Mesenchymal stem cell (in vitro differentiated cells and primary cell): ENCODE measurements around the gene ALDH16A1.
"Not testable (repeated sequence)": the region's sequence is repeated elsewhere in the genome, so short reads cannot be mapped to it uniquely, and the experiment has no call there.

Source experiments
- DNase-seq: peaks from one replicate; pipeline ENCODE4 v3.0.0-alpha.2; 2013
- H2AFZ ChIP-seq: one replicate; pipeline ENCODE4 v1.6.1; 2013; ENCODE audit warnings: low read depth, mild to moderate bottlenecking, control low read depth, inconsistent platforms, low read length, moderate library complexity
- H2AK5ac ChIP-seq: 2 replicates; pipeline ENCODE4 v1.6.1; 2013; ENCODE audit warnings: low read length, moderate library complexity, mild to moderate bottlenecking, inconsistent platforms; ENCODE audit not compliant: severe bottlenecking
- H2BK120ac ChIP-seq: one replicate; pipeline ENCODE4 v1.6.1; 2013; ENCODE audit warnings: low read depth, mild to moderate bottlenecking, inconsistent platforms, low read length, moderate library complexity
- H2BK12ac ChIP-seq, 2 experiments: one replicate each; pipeline ENCODE4 v1.6.1; 2013; ENCODE audit warnings: inconsistent platforms in 2 of 2, low read length in 2 of 2, mild to moderate bottlenecking in 2 of 2, moderate library complexity in 2 of 2, control low read depth in 1 of 2
- H2BK15ac ChIP-seq: one replicate; pipeline ENCODE4 v1.6.1; 2013; ENCODE audit warnings: mild to moderate bottlenecking, low read depth, inconsistent platforms; ENCODE audit not compliant: poor library complexity, severe bottlenecking
- H2BK5ac ChIP-seq: 2 replicates; pipeline ENCODE4 v1.6.1; 2013; ENCODE audit warnings: low read depth, mild to moderate bottlenecking, low read length, control low read depth, inconsistent platforms; ENCODE audit not compliant: poor library complexity, severe bottlenecking
- H3K14ac ChIP-seq, 2 experiments: one replicate each; pipeline ENCODE4 v1.6.1; 2013; ENCODE audit warnings: inconsistent platforms in 2 of 2, low read length in 2 of 2, control low read depth in 1 of 2, mild to moderate bottlenecking in 1 of 2, moderate library complexity in 1 of 2
- H3K18ac ChIP-seq, 2 experiments: one replicate each; pipeline ENCODE4 v1.6.1; 2013; ENCODE audit warnings: inconsistent platforms in 2 of 2, low read length in 2 of 2, control low read depth in 1 of 2, low read depth in 1 of 2, mild to moderate bottlenecking in 1 of 2
- H3K23ac ChIP-seq, 2 experiments: one replicate each; pipeline ENCODE4 v1.6.1; 2013; ENCODE audit warnings: inconsistent platforms in 2 of 2, low read length in 2 of 2, mild to moderate bottlenecking in 2 of 2, moderate library complexity in 2 of 2, control low read depth in 1 of 2
- H3K27ac ChIP-seq: 2 replicates; pipeline ENCODE4 v1.5.1; 2013; ENCODE audit warnings: mild to moderate bottlenecking, moderate library complexity, low read length, control low read depth, inconsistent platforms; ENCODE audit not compliant: poor library complexity, severe bottlenecking
- H3K27me3 ChIP-seq, 2 experiments: 2 replicates each; pipeline versions ENCODE4 v1.6.1 to v1.7.0; 2013; ENCODE audit warnings: low read length in 2 of 2, mild to moderate bottlenecking in 2 of 2, moderate library complexity in 2 of 2, control low read depth in 1 of 2, inconsistent platforms in 1 of 2; ENCODE audit not compliant: control insufficient read depth in 1 of 2, insufficient read depth in 1 of 2
- H3K36me3 ChIP-seq, 2 experiments: 2 replicates each; pipeline versions ENCODE4 v1.6.1 to v1.7.0; 2013; ENCODE audit warnings: low read length in 2 of 2, control low read depth in 1 of 2, inconsistent platforms in 1 of 2, low read depth in 1 of 2, mild to moderate bottlenecking in 1 of 2; ENCODE audit not compliant: insufficient read depth in 2 of 2, control insufficient read depth in 1 of 2
- H3K4ac ChIP-seq, 2 experiments: one replicate each; pipeline ENCODE4 v1.6.1; 2013; ENCODE audit warnings: inconsistent platforms in 2 of 2, low read length in 2 of 2, mild to moderate bottlenecking in 2 of 2, moderate library complexity in 2 of 2, control low read depth in 1 of 2, low read depth in 1 of 2
- H3K4me1 ChIP-seq: 2 replicates; pipeline ENCODE4 v1.6.1; 2013; ENCODE audit warnings: low read depth, low read length, control low read depth; ENCODE audit not compliant: control insufficient read depth, insufficient read depth
- H3K4me2 ChIP-seq: 2 replicates; pipeline ENCODE4 v1.6.1; 2013; ENCODE audit warnings: low read length, mild to moderate bottlenecking, inconsistent platforms; ENCODE audit not compliant: poor library complexity, severe bottlenecking
- H3K4me3 ChIP-seq, 2 experiments: 2 replicates each; pipeline versions ENCODE4 v1.5.1 to v1.7.0; 2013; ENCODE audit warnings: low read length in 2 of 2, mild to moderate bottlenecking in 2 of 2, control low read depth in 1 of 2, low read depth in 1 of 2; ENCODE audit not compliant: insufficient read depth in 1 of 2
- H3K79me1 ChIP-seq: replicated peaks from 2 replicates; pipeline ENCODE4 v1.6.1; 2013; ENCODE audit warnings: mild to moderate bottlenecking, control low read depth, low read length, inconsistent platforms; ENCODE audit not compliant: poor library complexity, severe bottlenecking
- H3K9ac ChIP-seq: 2 replicates; pipeline ENCODE4 v1.7.0; 2013; ENCODE audit warnings: mild to moderate bottlenecking, low read length, moderate library complexity
- H3K9me3 ChIP-seq: 2 replicates; pipeline ENCODE4 v1.7.0; 2013; ENCODE audit warnings: mild to moderate bottlenecking, low read length; ENCODE audit not compliant: control insufficient read depth
- H4K8ac ChIP-seq: one replicate; pipeline ENCODE4 v1.6.1; 2013; ENCODE audit warnings: inconsistent platforms, mild to moderate bottlenecking, low read length, moderate library complexity
- H4K91ac ChIP-seq: one replicate; pipeline ENCODE4 v1.6.1; 2013; ENCODE audit warnings: mild to moderate bottlenecking, low read length, inconsistent platforms
- WGBS: methylation state at CpG from one replicate; pipeline ENCODE4 v1.1.7; 2013; ENCODE audit warnings: mixed read lengths; 5-methylcytosine and 5-hydroxymethylcytosine counted together

ALDH16A1 gene

DNA sequence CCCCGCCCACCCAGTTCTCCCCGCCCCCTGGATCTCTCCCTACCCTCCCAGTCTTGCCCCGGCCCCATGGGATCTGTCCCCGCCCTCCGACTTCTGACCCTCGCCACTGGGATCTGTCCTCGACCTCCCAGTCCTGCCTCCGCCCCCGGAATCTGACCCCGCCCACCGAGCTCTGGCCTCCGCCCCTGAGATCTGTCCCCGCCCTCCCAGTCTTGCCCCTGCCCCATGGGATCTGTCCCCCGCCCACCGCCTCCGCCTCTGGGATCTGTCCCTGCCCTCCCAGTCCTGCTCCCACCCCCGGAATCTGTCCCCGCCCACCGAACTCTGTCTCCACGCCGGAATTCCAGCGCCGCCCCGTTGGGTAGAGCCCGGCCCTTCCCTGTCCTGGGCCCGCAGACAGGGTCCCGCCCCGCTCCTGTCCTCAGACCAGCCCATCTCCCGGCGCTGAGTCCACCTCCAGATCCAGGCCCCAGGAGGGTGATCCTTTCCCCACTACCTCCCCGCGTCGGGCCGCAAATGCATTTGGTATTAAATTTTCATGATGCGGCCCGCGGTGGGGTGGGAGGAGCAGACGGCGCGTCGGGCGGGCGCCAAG, 10.2 kb upstream of the ALDH16A1 start:
- Histone ChIP-seq H3K9ac (peak overlapping the region; percentile 74), H3K36me3 (peaks cover 2 to 21% of the 10 kb centered on the region in 2 experiments), H2BK15ac (no peak overlapping the region), H2BK12ac (no peak overlapping the region), H3K27me3 (peaks cover 44 to 45% of the 10 kb centered on the region in 2 experiments), H3K4me1 (peaks cover 13% of the 10 kb centered on the region), H3K79me1 (peaks cover under 1% of the 10 kb centered on the region), H2AFZ (peak overlapping the region; percentile 75), H3K18ac (peak overlapping the region in 1 of 2 experiments; percentile 75), H4K91ac (peak overlapping the region; percentile 62), H4K8ac (peak overlapping the region; percentile 67), H3K27ac (no peak overlapping the region), H3K9me3 (no peaks in the 10 kb centered on the region), H3K4me2 (peak overlapping the region; percentile 92), H3K14ac (no peak overlapping the region), H3K4me3 (peak overlapping the region; percentile 59 to 80), H2AK5ac (no peak overlapping the region), H3K23ac (no peak overlapping the region), H2BK120ac (peak overlapping the region; percentile 24), H2BK5ac (no peak overlapping the region), H3K4ac (no peak overlapping the region)
- peak; percentile 92 for DNase-seq
- WGBS = under 1% methylated on average over 41 of the region's 43 CpGs

DNA sequence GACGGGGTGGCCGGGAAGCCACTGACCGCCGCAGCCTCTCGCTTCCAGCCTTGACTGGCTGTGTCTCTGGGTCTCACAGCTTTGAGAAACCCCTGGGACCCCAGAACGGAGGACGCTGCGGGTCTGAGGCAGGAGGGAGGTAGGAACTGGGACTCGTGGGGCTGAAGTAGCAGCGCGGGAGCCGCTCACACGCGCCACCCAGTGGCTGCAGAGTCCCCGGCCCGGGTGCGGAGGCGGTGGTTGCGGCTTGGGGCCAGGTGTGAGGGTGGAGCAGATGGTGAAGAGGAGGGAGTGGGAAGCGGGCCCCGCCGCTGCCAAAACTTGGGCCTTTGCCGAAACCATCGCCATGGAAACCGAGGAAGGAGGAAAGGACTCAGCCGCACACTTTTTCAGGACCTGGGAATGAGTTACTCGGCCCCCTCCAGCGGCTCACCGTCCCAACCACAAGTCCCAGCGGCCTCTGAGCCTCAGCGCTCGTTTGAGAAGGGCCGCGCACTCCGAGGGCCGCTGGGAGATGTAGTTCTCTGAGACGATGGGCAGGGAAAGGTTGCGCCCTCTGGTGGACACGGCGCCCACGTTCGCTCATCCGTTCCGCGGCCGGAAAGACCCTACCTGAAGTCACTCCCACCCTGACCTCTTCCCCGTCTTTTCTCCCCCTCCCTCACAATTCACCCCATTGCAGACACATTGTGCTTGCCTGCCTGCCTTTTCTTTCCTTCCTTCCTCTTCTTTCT, 9.5 kb upstream of the ALDH16A1 start:
- H3K23ac ChIP-seq = no peak overlapping the region
- peak overlapping the region in 1 of 2 experiments; percentile 75 for H3K18ac ChIP-seq
- H3K36me3 ChIP-seq = peaks cover 3 to 28% of the 10 kb centered on the region in 2 experiments
- H3K4me1 ChIP-seq = peaks cover 13% of the 10 kb centered on the region
- peak overlapping the region; percentile 62 for H4K91ac ChIP-seq
- H3K14ac ChIP-seq = no peak overlapping the region
- H3K27ac ChIP-seq = no peak overlapping the region
- H3K27me3 ChIP-seq = peaks cover 37 to 39% of the 10 kb centered on the region in 2 experiments
- H3K4ac ChIP-seq = no peak overlapping the region
- peak overlapping the region; percentile 92 for H3K4me2 ChIP-seq
- H2AK5ac ChIP-seq = no peak overlapping the region
- DNase-seq = peak; percentile 95
- WGBS = 0% methylated on average over 32 of the region's 47 CpGs
- peak overlapping the region; percentile 24 for H2BK120ac ChIP-seq
- H3K9ac ChIP-seq = peak overlapping the region; percentile 74
- no peaks in the 10 kb centered on the region for H3K9me3 ChIP-seq
- peak overlapping the region; percentile 59 to 80 for H3K4me3 ChIP-seq
- peak overlapping the region in 1 of 2 experiments; percentile 10 for H2BK12ac ChIP-seq
- no peak overlapping the region for H2BK15ac ChIP-seq
- no peak overlapping the region for H2BK5ac ChIP-seq
- peak overlapping the region; percentile 75 for H2AFZ ChIP-seq
- H3K79me1 ChIP-seq = peaks cover 7% of the 10 kb centered on the region
- peak overlapping the region; percentile 67 for H4K8ac ChIP-seq

DNA sequence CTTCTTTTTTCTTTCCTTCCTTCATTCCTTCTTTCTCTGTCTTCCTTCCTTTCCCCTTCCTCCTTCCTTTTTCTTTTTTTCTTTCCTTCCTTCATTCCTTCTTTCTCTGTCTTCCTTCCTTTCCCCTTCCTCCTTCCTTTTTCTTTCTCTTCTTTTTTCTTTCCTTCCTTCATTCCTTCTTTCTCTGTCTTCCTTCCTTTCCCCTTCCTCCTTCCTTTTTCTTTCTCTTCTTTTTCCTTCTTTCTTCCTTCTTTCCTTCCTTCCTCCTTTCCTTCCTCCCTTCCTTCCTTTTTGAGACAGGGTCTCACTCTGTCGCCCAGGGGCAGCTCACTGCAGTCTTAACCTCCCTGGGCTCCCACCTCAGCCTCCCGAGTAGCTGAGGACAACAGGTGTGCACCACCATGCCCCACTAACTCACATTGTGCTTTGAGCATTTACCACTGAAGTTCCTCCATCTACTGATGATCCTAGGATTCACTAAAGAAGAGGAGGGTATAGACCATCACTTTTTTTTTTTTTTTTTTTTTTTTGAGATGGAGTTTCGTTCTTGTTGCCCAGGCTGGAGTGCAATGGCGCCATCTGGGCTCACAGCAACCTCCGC, 8.8 kb upstream of the ALDH16A1 start:
- Histone ChIP-seq H3K4me1 (peaks cover 13% of the 10 kb centered on the region), H3K27me3 (peaks cover 31 to 32% of the 10 kb centered on the region in 2 experiments), H3K79me1 (peaks cover 11% of the 10 kb centered on the region), H3K36me3 (peaks cover 8 to 34% of the 10 kb centered on the region in 2 experiments)
- not testable (repeated sequence) for H2BK5ac ChIP-seq, H3K23ac ChIP-seq, H2BK15ac ChIP-seq, H3K9ac ChIP-seq, DNase-seq, H3K14ac ChIP-seq, H3K9me3 ChIP-seq, H2BK120ac ChIP-seq, H3K4me3 ChIP-seq, H2AFZ ChIP-seq, H3K4me2 ChIP-seq, H3K27ac ChIP-seq, H4K8ac ChIP-seq, H3K18ac ChIP-seq, H2AK5ac ChIP-seq, H4K91ac ChIP-seq, H3K4ac ChIP-seq, H2BK12ac ChIP-seq
- WGBS = 88% methylated on average over 5 of the region's 5 CpGs

DNA sequence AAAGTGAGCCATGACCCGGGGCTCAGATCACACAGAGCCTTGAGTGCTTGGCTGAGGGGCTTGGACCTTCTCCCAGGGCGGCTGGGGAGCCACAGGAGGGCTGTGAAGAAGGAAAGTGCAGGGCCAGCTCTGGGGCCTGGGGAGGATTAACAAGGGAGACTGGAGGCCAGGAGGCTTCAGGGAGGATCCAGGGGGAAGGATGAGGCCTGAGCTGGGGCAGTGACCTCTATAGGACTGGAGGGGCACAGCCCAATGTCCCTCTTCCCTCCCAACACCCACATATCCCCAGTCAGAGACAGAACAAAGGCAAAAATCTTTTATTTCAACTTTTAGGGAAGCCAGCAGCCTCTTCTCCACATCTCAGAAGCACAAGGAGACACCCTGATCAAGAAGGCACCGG, 7.0 kb upstream of the ALDH16A1 start:
- no peak overlapping the region for H2BK15ac ChIP-seq
- H3K4me1 ChIP-seq = peaks cover 13% of the 10 kb centered on the region
- no peak overlapping the region for H4K8ac ChIP-seq
- no peak for DNase-seq
- peaks cover 12 to 43% of the 10 kb centered on the region in 2 experiments for H3K36me3 ChIP-seq
- H4K91ac ChIP-seq = no peak overlapping the region
- no peak overlapping the region for H3K18ac ChIP-seq
- no peaks in the 10 kb centered on the region for H3K9me3 ChIP-seq
- no peak overlapping the region for H3K4me2 ChIP-seq
- WGBS = 97% methylated on average over 3 of the region's 3 CpGs
- H3K23ac ChIP-seq = no peak overlapping the region
- H3K14ac ChIP-seq = no peak overlapping the region
- H2BK120ac ChIP-seq = no peak overlapping the region
- no peak overlapping the region for H3K9ac ChIP-seq
- no peak overlapping the region for H3K27ac ChIP-seq
- no peak overlapping the region for H2BK5ac ChIP-seq
- H3K79me1 ChIP-seq = peaks cover 23% of the 10 kb centered on the region
- H2BK12ac ChIP-seq = no peak overlapping the region
- no peak overlapping the region for H2AK5ac ChIP-seq
- no peak overlapping the region for H3K4me3 ChIP-seq
- H2AFZ ChIP-seq = no peak overlapping the region
- H3K27me3 ChIP-seq = peaks cover 13 to 14% of the 10 kb centered on the region in 2 experiments
- no peak overlapping the region for H3K4ac ChIP-seq
